Psoas muscle (tissue), 8 donors: ENCODE results near the gene ELAVL2. TPM values are rescaled to one million over a fixed set of nuclear protein-coding genes. Genes with fewer than 3 reads are reported as not detected.

Experiments used
- ATAC-seq, 4 donors: fragments of 200-7000 bp; cut with Tn5 transposase; one replicate each; pipeline ENCODE4 v1.9.1; 2020; ENCODE audit warnings: moderate library complexity in 3 of 4, mild to moderate bottlenecking in 2 of 4
- DNase-seq, 2 donors: peaks; one replicate each; pipeline ENCODE4 v3.0.0-alpha.2; 2020
- H3K27ac ChIP-seq: fragments of 200-600 bp; one replicate; pipeline ENCODE4 v1.8.0; 2022
- H3K27me3 ChIP-seq, 3 donors: fragments of 200-600 bp in 1 of 3; one replicate each; pipeline versions ENCODE4 v1.6.1 to v1.8.0; 2013 to 2022; ENCODE audit warnings: low read length in 2 of 3, mild to moderate bottlenecking in 2 of 3, moderate library complexity in 1 of 3; ENCODE audit not compliant: insufficient read depth in 3 of 3
- H3K36me3 ChIP-seq, 2 donors: fragments of 200-600 bp in 1 of 2; one replicate each; pipeline versions ENCODE4 v1.6.1 to v1.8.0; 2013 to 2022; ENCODE audit warnings: low read depth in 1 of 2, mild to moderate bottlenecking in 1 of 2, moderate library complexity in 1 of 2; ENCODE audit not compliant: insufficient read depth in 1 of 2
- H3K4me1 ChIP-seq: fragments of 200-600 bp; one replicate; pipeline ENCODE4 v1.8.0; 2022
- H3K4me3 ChIP-seq: fragments of 200-600 bp; one replicate; pipeline ENCODE4 v1.8.0; 2022; ENCODE audit warnings: mild to moderate bottlenecking
- H3K9me3 ChIP-seq: fragments of 200-600 bp; one replicate; pipeline ENCODE4 v1.8.0; 2022
- CTCF ChIP-seq: fragments of 200-600 bp; IDR thresholded peaks from one replicate; pipeline ENCODE4 v1.8.0; 2022; ENCODE audit warnings: antibody characterized with exemption
- WGBS, 3 donors: extraction: QIAGEN DNeasy Blood & Tissue Kit; methylation state at CpG; one replicate each; pipeline versions ENCODE4 v1.1.6 to v1.1.7; 2013; 5-methylcytosine and 5-hydroxymethylcytosine counted together
- intact Hi-C, 2 donors: fragments of 100-400 bp; cut with DNase I; formaldehyde crosslinking; loops; one replicate each; pipeline versions ENCODE4 v1.11.0 to v1.14.2; 2022
- polyA plus RNA-seq, 3 donors: library from polyadenylated mRNA; stranded (reverse); fragments of 200-250 nt; gene quantifications; one replicate each; pipeline ENCODE4 v1.2.3, GENCODE V29; 2013
- total RNA-seq, 4 donors: library from RNA; stranded (reverse); fragmentation: NEBNext Ultra II Directional in 2 of 4; extraction: Animal tissue kit (Norgen Biotek cat#: 25700) in 2 of 4; gene quantifications; one replicate each; pipeline versions ENCODE4 v1.2.1 to v1.2.4, GENCODE V29; 2021 to 2023
- donor health status: healthy with polysubstance abuse.
- donor health status: DM: no; HTN: no; CAD: no; lungs with moderate emphysema.
- donor health status: Bipolar disorder and iron deficiency.
- donor health status: healthy.
- donor health status: DM: yes; HTN: yes; CAD: no.
- donor health status: DM: no; HTN: no; CAD: no.
- donor health status: DM: no; HTN: no; CAD: no.
- donor health status: DM: yes; HTN: yes; CAD: no.

ELAVL2 gene
- total and polyA plus RNA-seq, 7 donors = 0.03 to 0.32 (median 0.04) TPM; not detected in 4

- no peak for TF ChIP-seq CTCF
- no peaks in the 10 kb centered on the region for H3K4me1 ChIP-seq
- intact Hi-C loops = loop anchor here in 1 of 2 donors (10.0 kb wide), 1 partner anchor 64 kb away; no protein-coding TSS in a partner anchor
- no peak for ATAC-seq
- no peaks in the 10 kb centered on the region for H3K36me3 ChIP-seq
- H3K4me3 ChIP-seq = no peak overlapping the region
- no peaks in the 10 kb centered on the region for H3K9me3 ChIP-seq
- H3K27ac ChIP-seq = no peak overlapping the region
- WGBS, 3 donors = 17 to 42% (median 23%) methylated on average over 2 of the region's 2 CpGs
- no peak for DNase-seq
- no peaks in the 10 kb centered on the region for H3K27me3 ChIP-seq
Observed at GRCh38 chr9:23700359-23700758, 125.7 kb downstream of the ELAVL2 start.

GRCh38 chr9:23698161-23698560 lies 127.9 kb downstream of the ELAVL2 start:
- ATAC-seq = no peak
- Histone ChIP-seq H3K27ac (no peak overlapping the region), H3K4me3 (no peak overlapping the region), H3K4me1 (no peaks in the 10 kb centered on the region), H3K27me3 (no peaks in the 10 kb centered on the region), H3K36me3 (no peaks in the 10 kb centered on the region), H3K9me3 (no peaks in the 10 kb centered on the region)
- intact Hi-C loops = no loop called here
- no peak for TF ChIP-seq CTCF
- WGBS, 3 donors = 44 to 61% (median 54%) methylated on average over 1 of the region's 1 CpG
- DNase-seq = no peak

- no peaks in the 10 kb centered on the region for H3K4me1 ChIP-seq
- H3K36me3 ChIP-seq = no peaks in the 10 kb centered on the region
- no peak overlapping the region for H3K27ac ChIP-seq
- no peak for DNase-seq
- H3K4me3 ChIP-seq = no peak overlapping the region
- no peaks in the 10 kb centered on the region for H3K9me3 ChIP-seq
- no peaks in the 10 kb centered on the region for H3K27me3 ChIP-seq
- no peak for ATAC-seq
- TF ChIP-seq CTCF = no peak
- 87 to 92% (median 88%) methylated on average over 5 of the region's 5 CpGs for WGBS, 3 donors
- intact Hi-C loops = no loop called here
Observed at GRCh38 chr9:23695572-23695971, 130.5 kb downstream of the ELAVL2 start.

GRCh38 chr9:23693374-23693773 lies 132.7 kb downstream of the ELAVL2 start:
- no peaks in the 10 kb centered on the region for H3K36me3 ChIP-seq
- TF ChIP-seq CTCF = no peak
- no peaks in the 10 kb centered on the region for H3K9me3 ChIP-seq
- no peak overlapping the region for H3K27ac ChIP-seq
- intact Hi-C loops = no loop called here
- H3K4me3 ChIP-seq = no peak overlapping the region
- DNase-seq (no peak), ATAC-seq (no peak)
- H3K4me1 ChIP-seq = no peaks in the 10 kb centered on the region
- H3K27me3 ChIP-seq = no peaks in the 10 kb centered on the region
- 94 to 97% (median 96%) methylated on average over 5 of the region's 5 CpGs for WGBS, 3 donors

GRCh38 chr9:23686896-23687295 lies 139.1 kb downstream of the ELAVL2 start:
- no peak for DNase-seq
- TF ChIP-seq CTCF = no peak
- no peaks in the 10 kb centered on the region for H3K36me3 ChIP-seq
- H3K4me3 ChIP-seq = no peak overlapping the region
- H3K9me3 ChIP-seq = no peaks in the 10 kb centered on the region
- WGBS, 3 donors = 89 to 97% (median 93%) methylated on average over 1 of the region's 1 CpG
- no peak for ATAC-seq
- H3K27ac ChIP-seq = no peak overlapping the region
- no peaks in the 10 kb centered on the region for H3K27me3 ChIP-seq
- H3K4me1 ChIP-seq = no peaks in the 10 kb centered on the region
- intact Hi-C loops = no loop called here
